ENCODE data around the gene TOPBP1. TPM values are rescaled to one million over a fixed set of nuclear protein-coding genes. Genes with fewer than 3 reads are reported as not detected.

TOPBP1 gene
- total and polyA plus RNA-seq, 2 of the 4 experiments (the other 2 are of a cell fraction), result 19.5 to 50.5 TPM

GRCh38 chr3:133643611-133644010 lies 18.1 kb downstream of the TOPBP1 start:
- 100% methylated on average over 2 of the region's 2 CpGs; no CpG with 5 or more reads in 1 of the 2 experiments for WGBS, 2 experiments (ENCODE audit: extremely low coverage in 2 of 2, insufficient read length in 1 of 2)
- no peak overlapping the region for H2AK9ac ChIP-seq (replicated peaks; ENCODE audit: low read depth, low read length, poor library complexity)
- H3K36me3 ChIP-seq (ENCODE audit: control insufficient read depth, insufficient read depth, low read length), result peaks cover 15% of the 10 kb centered on the region
- peaks cover 11 to 29% of the 10 kb centered on the region in 2 experiments; a peak in 3 of 4 replicates for H3K79me1 ChIP-seq (ENCODE audit: low read depth in 1 of 2, low read length in 2 of 2)
- H3K27ac ChIP-seq (ENCODE audit: insufficient read depth, low read length), result no peak overlapping the region
- H3K9ac ChIP-seq (ENCODE audit: low read depth, low read length), result no peak overlapping the region
- H3K4me3 ChIP-seq (ENCODE audit: insufficient read depth, low read depth, low read length), result no peak overlapping the region
- H4K20me1 ChIP-seq (ENCODE audit: insufficient read depth, low read length), result no peaks in the 10 kb centered on the region; the same call in 1 of the 2 replicates
- ChIA-PET CTCF (interaction anchor here (0.6 kb wide), 1 partner anchor 381 kb away, joined by 11 read pairs; no protein-coding TSS in a partner anchor), POLR2A (ENCODE audit: unreplicated experiment) (no interaction called here)
- H4K91ac ChIP-seq (ENCODE audit: insufficient read depth, low read depth, low read length), result peak overlapping the region; percentile 47; the same call in 1 of the 2 replicates
- intact Hi-C loops (cut with micrococcal nuclease) (loop anchor here (5.0 kb wide), 1 partner anchor 51 kb away; no protein-coding TSS in a partner anchor), dilution Hi-C loops (cut with HindIII; ENCODE audit: low sequenced_read_pairs, unreplicated experiment) (no loop called here), in situ Hi-C loops (cut with MboI; ENCODE audit: low sequenced_read_pairs) (no loop called here)
- no TSS peak for BruUV-seq (replicated peaks)
- H3K56ac ChIP-seq (ENCODE audit: extremely low read depth, insufficient read depth, low read length), result no peak overlapping the region
- H2BK15ac ChIP-seq (ENCODE audit: low read depth, low read length), result 0 out of 3 replicates have a peak overlapping the region, but pooled peaks have one; percentile 50
- H3K4me1 ChIP-seq (ENCODE audit: control insufficient read depth, insufficient read depth, low read length), result peaks cover 3% of the 10 kb centered on the region; the same call in 1 of the 2 replicates
- H2BK20ac ChIP-seq (ENCODE audit: low read depth, low read length), result no peak overlapping the region; the same call in 1 of the 2 replicates
- H3K9me1 ChIP-seq (ENCODE audit: insufficient read depth, low read length), result peaks cover 3% of the 10 kb centered on the region
- H3K4ac ChIP-seq (ENCODE audit: low read depth, low read length), result 0 out of 2 replicates have a peak overlapping the region, but pooled peaks have one; percentile 11
- H2AK5ac ChIP-seq (ENCODE audit: low read depth, low read length), result peak overlapping the region; percentile 75; the same call in 1 of the 2 replicates
- H2BK5ac ChIP-seq (ENCODE audit: low read depth, low read length, poor library complexity, severe bottlenecking), result no peak overlapping the region
- no peaks in the 10 kb centered on the region for H3K27me3 ChIP-seq (ENCODE audit: control insufficient read depth, insufficient read depth, low read length)
- peak overlapping the region; percentile 52; the same call in 1 of the 2 replicates for H3K23ac ChIP-seq (ENCODE audit: low read depth, low read length)
- H3K18ac ChIP-seq (ENCODE audit: low read depth, low read length), result no peak overlapping the region
- H3K9me3 ChIP-seq (ENCODE audit: control insufficient read depth, insufficient read depth, low read length), result no peaks in the 10 kb centered on the region
- no peak overlapping the region for H4K5ac ChIP-seq (ENCODE audit: low read depth, low read length)
- DNase-seq (no peak), ATAC-seq (ENCODE audit: low read depth) (no peak)
- TF ChIP-seq SMC3 (IDR thresholded peaks at IDR 0.05; ENCODE audit: low read depth, low read length), result no peak
- TF ChIP-seq CTCF (conservative IDR thresholded peaks at IDR 0.05; ENCODE audit: low read depth, low read length), result no peak
- no peak for TF ChIP-seq NFE2L2 (IDR thresholded peaks at IDR 0.05; ENCODE audit: low read depth, low read length)
- no peak for TF ChIP-seq MAFK (IDR thresholded peaks at IDR 0.05; ENCODE audit: low read depth, low read length)
- H2AFZ ChIP-seq (replicated peaks; ENCODE audit: low read length, poor library complexity), result no peak overlapping the region
- H3K4me2 ChIP-seq (ENCODE audit: low read depth, low read length), result no peak overlapping the region
- H3K14ac ChIP-seq (replicated peaks; ENCODE audit: low read depth, low read length), result no peak overlapping the region
- H4K8ac ChIP-seq (ENCODE audit: low read depth in 2 of 2, low read length in 2 of 2), result peak overlapping the region in 1 of 2 experiments; percentile 52; a peak in 1 of 4 replicates
- no peak overlapping the region for H2BK120ac ChIP-seq (ENCODE audit: low read depth, low read length)
